Raji (cell line): ENCODE results near the gene SERPINB13.

Experiments
- POLR2A ChIP-seq: IDR thresholded peaks from 2 replicates; pipeline ENCODE4 v1.6.1; 2011; ENCODE audit warnings: low read depth, low read length, control low read depth; ENCODE audit not compliant: insufficient read depth

Gene SERPINB13

GRCh38 chr18:63579616-63580015, 7.5 kb upstream of the SERPINB13 start:
- no peak for TF ChIP-seq POLR2A

DNA sequence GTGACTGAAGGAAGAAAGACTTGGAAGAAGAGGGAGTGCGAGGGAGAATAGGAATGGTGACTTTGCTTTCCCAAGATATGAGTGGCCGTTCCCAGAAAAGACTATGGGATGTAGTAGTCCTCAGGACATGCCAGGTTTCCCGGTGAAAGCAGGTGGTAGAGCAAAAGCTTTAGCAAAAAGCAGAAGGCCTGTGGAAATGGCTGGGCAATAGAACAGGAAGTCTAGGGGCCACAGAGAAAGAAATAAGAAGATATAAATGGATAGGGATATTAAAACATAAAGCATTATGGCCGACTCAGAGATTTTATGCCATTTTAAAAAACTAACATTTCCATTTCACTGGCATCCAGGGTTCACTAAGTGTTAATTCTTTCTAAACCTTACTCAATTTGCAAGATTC, 1.2 kb upstream of the SERPINB13 start:
- no peak for TF ChIP-seq POLR2A

- TF ChIP-seq POLR2A, result no peak
These were observed 712 bp upstream of the SERPINB13 start for GRCh38 chr18:63586431-63586830.

DNA sequence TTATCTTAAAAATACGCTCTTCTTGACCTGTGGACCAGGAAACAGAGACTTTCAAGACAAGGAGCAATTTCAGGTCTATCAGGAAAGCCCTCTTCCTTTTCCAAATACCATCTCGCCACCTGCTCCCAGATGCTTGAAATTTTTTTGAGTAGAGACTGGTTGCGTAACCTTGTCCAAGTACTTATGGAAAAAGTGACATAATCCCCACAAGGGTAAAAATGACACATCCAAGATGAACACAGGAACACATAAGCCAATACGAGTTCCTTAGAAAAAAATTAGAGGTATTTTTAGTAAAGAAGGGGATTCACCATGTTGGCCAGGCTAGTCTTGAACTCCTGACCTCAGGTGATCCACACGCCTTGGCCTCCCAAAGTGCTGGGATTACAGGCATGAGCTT, 1.8 kb downstream of the SERPINB13 start:
- no peak for TF ChIP-seq POLR2A

- no peak for TF ChIP-seq POLR2A
These were observed 3.2 kb downstream of the SERPINB13 start for GRCh38 chr18:63590373-63590772.

DNA sequence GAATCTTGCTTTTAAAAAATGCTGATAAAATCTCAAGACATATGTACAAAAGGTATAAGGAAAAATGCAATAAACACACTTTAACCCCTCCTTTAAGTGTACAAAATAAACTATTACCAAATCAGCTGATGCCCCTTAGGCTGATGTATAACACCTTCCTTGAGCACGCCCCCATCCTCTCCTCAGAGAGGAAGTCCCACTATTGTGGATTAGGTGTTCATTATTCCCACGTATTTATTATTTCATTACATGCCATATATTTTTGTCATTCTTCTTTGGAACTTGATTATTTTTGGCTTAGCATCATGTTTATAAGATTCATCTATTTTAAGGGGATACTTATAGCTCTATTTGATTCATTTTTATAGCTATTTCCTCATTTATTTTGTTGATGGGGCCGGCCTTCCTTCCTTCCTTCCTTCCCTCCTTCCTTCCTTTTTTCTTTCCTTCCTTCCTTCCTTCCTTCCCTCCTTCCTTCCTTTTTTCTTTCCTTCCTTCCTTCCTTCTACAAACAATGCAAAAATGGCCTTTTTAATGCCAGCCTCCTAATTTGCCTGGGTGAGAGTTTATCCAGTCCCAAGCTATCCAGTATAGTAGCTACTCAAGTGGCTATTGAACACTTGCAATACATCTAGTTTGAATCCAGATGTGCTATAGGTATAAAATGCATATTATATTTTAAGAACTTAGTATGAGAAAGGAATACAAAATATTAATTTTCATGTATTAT, 4.0 kb downstream of the SERPINB13 start:
- no peak for TF ChIP-seq POLR2A

- TF ChIP-seq POLR2A, result no peak
These were observed 4.6 kb downstream of the SERPINB13 start for GRCh38 chr18:63591725-63592124.

GRCh38 chr18:63592471-63592870, 5.3 kb downstream of the SERPINB13 start:
- TF ChIP-seq POLR2A, result no peak

- TF ChIP-seq POLR2A, result no peak
These were observed 9.8 kb downstream of the SERPINB13 start for GRCh38 chr18:63596964-63597363.

- TF ChIP-seq POLR2A, result no peak
These were observed 16.2 kb downstream of the SERPINB13 start for GRCh38 chr18:63603355-63603754.

DNA sequence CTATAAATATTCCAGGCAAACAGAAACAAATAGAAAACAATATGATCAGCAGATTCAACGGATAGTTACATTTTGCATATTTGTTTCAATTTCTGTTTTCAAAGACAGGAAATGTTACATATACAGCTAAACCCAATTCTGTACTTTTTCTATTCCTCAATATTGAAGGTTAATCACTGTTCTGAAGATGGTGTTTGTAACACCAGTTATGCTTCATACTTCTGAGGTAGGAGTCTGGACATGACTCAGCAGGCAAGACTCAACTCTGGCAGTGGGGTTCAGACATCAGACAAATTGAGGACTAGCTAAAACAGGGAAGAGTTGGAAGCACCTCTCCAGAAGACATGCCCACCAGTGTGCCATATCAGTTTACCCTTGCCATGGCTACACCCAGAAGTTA, 16.6 kb downstream of the SERPINB13 start:
- no peak for TF ChIP-seq POLR2A

- no peak for TF ChIP-seq POLR2A
These were observed 17.8 kb downstream of the SERPINB13 start for GRCh38 chr18:63604791-63605567.

- no peak for TF ChIP-seq POLR2A
These were observed 19.4 kb downstream of the SERPINB13 start for GRCh38 chr18:63606526-63606925.

- no peak for TF ChIP-seq POLR2A
These were observed 26.3 kb downstream of the SERPINB13 start for GRCh38 chr18:63613420-63613819.

GRCh38 chr18:63617049-63617914, 30.1 kb downstream of the SERPINB13 start:
- TF ChIP-seq POLR2A, result no peak

- no peak for TF ChIP-seq POLR2A
These were observed 30.7 kb downstream of the SERPINB13 start for GRCh38 chr18:63617915-63618234.
